Activated naive CD8-positive, alpha-beta T cell treated with anti-CD3 and anti-CD28 coated beads, Interleukin-2, amount 10 ng/mL, durations not matched to agents 7 days and 5 days (primary cell): ENCODE measurements around the gene FOXL2. TPM values are rescaled to one million over a fixed set of nuclear protein-coding genes. Genes with fewer than 3 reads are reported as not detected.

Experiments used
- ATAC-seq: fragments of 150-1000 bp; cut with Tn5 transposase; one replicate; pipeline ENCODE4 v1.10.0; 2021; ENCODE audit warnings: low read depth, moderate library complexity
- POLR2A ChIA-PET: fragments of 350-600 bp; sonication (Branson Sonifier 250); formaldehyde crosslinking; loops from one replicate; lab custom pipeline; 2021; ENCODE audit warnings: antibody characterized with exemption; lab: Charles Lee
- DNase-seq: peaks from one replicate; pipeline ENCODE4 v3.0.0; 2021
- H3K27ac Mint-ChIP-seq: one replicate; pipeline ENCODE4 v1.8.0; 2022; ENCODE audit warnings: mild to moderate bottlenecking, mixed read lengths
- H3K27me3 Mint-ChIP-seq: one replicate; pipeline ENCODE4 v1.8.0; 2022; ENCODE audit warnings: mild to moderate bottlenecking, moderate library complexity, mixed read lengths
- H3K36me3 Mint-ChIP-seq: one replicate; pipeline ENCODE4 v1.8.0; 2021; ENCODE audit warnings: mild to moderate bottlenecking, mixed read lengths
- H3K4me1 Mint-ChIP-seq: one replicate; pipeline ENCODE4 v1.8.0; 2021; ENCODE audit warnings: mixed read lengths
- H3K4me3 Mint-ChIP-seq: one replicate; pipeline ENCODE4 v1.8.0; 2022; ENCODE audit warnings: mild to moderate bottlenecking, moderate library complexity, mixed read lengths
- H3K9me3 Mint-ChIP-seq: one replicate; pipeline ENCODE4 v1.8.0; 2021; ENCODE audit warnings: mixed read lengths
- total RNA-seq, 2 experiments: library from RNA; stranded (reverse); gene quantifications; one replicate each; pipeline ENCODE4 v1.2.3, GENCODE V29; 2021

FOXL2 gene
- total RNA-seq, 2 experiments from 2014 or later, result not detected

- Mint-ChIP-seq H3K9me3 (no peaks in the 10 kb centered on the region), H3K27ac (peak overlapping the region; percentile 54), H3K4me1 (peaks cover 24% of the 10 kb centered on the region), H3K27me3 (peaks cover 89% of the 10 kb centered on the region), H3K4me3 (no peak overlapping the region), H3K36me3 (peaks cover 3% of the 10 kb centered on the region)
- POLR2A ChIA-PET, result no interaction called here
- no peak for DNase-seq
- ATAC-seq, result no peak
Observed at GRCh38 chr3:138942861-138943623, 3.9 kb downstream of the FOXL2 start.

DNA sequence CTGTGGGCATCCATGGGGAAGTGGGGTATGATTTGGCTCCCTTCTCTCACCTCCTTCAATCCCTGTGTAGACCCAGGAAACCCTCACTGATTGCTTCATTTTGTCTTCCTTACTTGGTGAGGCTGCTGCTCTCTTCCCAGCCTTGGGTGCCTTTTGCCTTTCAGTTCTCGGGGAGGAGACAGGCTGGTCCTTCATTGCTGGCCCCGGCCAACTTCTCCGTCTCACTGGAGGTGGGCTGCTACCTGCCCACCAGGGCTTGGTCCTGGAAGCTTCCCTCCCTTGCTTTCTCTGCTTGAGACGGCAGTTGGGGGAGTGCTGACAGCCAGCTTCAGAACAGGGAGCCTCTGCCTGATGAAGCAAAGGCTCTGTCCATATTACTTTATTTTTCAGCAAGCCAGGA lies 4.7 kb downstream of the FOXL2 start:
- DNase-seq (no peak), ATAC-seq (no peak)
- peaks cover 28% of the 10 kb centered on the region for H3K4me1 Mint-ChIP-seq
- peaks cover 89% of the 10 kb centered on the region for H3K27me3 Mint-ChIP-seq
- no peak overlapping the region for H3K27ac Mint-ChIP-seq
- POLR2A ChIA-PET, result no interaction called here
- H3K4me3 Mint-ChIP-seq, result no peak overlapping the region
- peaks cover 3% of the 10 kb centered on the region for H3K36me3 Mint-ChIP-seq
- H3K9me3 Mint-ChIP-seq, result no peaks in the 10 kb centered on the region

GRCh38 chr3:138941259-138941885 lies 5.6 kb downstream of the FOXL2 start:
- peaks cover 30% of the 10 kb centered on the region for H3K4me1 Mint-ChIP-seq
- DNase-seq (peak; percentile 56), ATAC-seq (no peak)
- no peak overlapping the region for H3K4me3 Mint-ChIP-seq
- no peak overlapping the region for H3K27ac Mint-ChIP-seq
- H3K27me3 Mint-ChIP-seq, result peaks cover 91% of the 10 kb centered on the region
- POLR2A ChIA-PET, result no interaction called here
- H3K9me3 Mint-ChIP-seq, result no peaks in the 10 kb centered on the region
- H3K36me3 Mint-ChIP-seq, result peaks cover 3% of the 10 kb centered on the region

- Mint-ChIP-seq H3K36me3 (peaks cover 3% of the 10 kb centered on the region), H3K4me3 (no peak overlapping the region), H3K4me1 (peaks cover 32% of the 10 kb centered on the region), H3K9me3 (no peaks in the 10 kb centered on the region), H3K27ac (no peak overlapping the region), H3K27me3 (peaks cover 100% of the 10 kb centered on the region)
- POLR2A ChIA-PET, result no interaction called here
- DNase-seq, result no peak
- ATAC-seq, result no peak
Observed at GRCh38 chr3:138940446-138940845, 6.5 kb downstream of the FOXL2 start.

DNA sequence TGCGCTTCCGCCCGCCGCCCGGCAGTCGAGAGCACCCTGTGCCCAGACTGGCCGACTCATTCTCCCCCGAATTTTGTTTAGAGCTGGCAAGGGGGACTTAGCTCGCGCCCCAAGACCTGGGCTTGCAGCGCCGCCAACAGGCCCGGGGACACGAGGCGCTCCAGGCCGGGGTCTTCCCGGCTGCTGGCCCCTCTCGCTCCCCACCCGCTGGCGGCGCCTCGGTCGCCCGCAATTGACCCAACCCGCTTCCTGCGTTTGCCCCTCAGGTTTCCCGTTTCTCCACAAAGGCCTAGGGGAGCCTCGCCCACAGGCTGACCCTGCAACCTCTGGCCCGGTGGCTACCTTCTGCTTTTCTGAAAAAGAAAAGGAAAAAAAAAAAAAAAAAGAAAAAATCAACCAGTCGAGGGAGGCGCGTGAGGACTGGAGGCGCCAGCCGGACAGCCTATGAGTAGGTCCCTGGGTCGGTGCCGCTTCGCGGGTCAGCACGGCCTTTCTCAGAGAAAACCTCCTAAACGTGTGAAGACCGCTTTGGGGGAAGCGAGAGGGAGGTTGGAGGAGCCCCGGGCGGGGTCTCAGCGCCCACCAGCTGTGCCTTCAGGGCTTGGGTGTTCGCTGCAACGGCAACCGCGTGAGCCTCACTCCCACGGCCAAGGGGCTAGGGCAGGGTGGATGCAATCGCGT lies 7.2 kb downstream of the FOXL2 start:
- POLR2A ChIA-PET, result no interaction called here
- peaks cover 28% of the 10 kb centered on the region for H3K4me1 Mint-ChIP-seq
- ATAC-seq (no peak), DNase-seq (peak; percentile 37)
- H3K27me3 Mint-ChIP-seq, result peaks cover 99% of the 10 kb centered on the region
- no peaks in the 10 kb centered on the region for H3K36me3 Mint-ChIP-seq
- no peak overlapping the region for H3K4me3 Mint-ChIP-seq
- H3K27ac Mint-ChIP-seq, result no peak overlapping the region
- H3K9me3 Mint-ChIP-seq, result no peaks in the 10 kb centered on the region

- Mint-ChIP-seq H3K4me1 (peaks cover 25% of the 10 kb centered on the region), H3K27ac (no peak overlapping the region), H3K4me3 (no peak overlapping the region), H3K27me3 (peaks cover 99% of the 10 kb centered on the region), H3K9me3 (no peaks in the 10 kb centered on the region), H3K36me3 (no peaks in the 10 kb centered on the region)
- DNase-seq (no peak), ATAC-seq (no peak)
- POLR2A ChIA-PET, result no interaction called here
Observed at GRCh38 chr3:138938877-138939560, 7.9 kb downstream of the FOXL2 start.

DNA sequence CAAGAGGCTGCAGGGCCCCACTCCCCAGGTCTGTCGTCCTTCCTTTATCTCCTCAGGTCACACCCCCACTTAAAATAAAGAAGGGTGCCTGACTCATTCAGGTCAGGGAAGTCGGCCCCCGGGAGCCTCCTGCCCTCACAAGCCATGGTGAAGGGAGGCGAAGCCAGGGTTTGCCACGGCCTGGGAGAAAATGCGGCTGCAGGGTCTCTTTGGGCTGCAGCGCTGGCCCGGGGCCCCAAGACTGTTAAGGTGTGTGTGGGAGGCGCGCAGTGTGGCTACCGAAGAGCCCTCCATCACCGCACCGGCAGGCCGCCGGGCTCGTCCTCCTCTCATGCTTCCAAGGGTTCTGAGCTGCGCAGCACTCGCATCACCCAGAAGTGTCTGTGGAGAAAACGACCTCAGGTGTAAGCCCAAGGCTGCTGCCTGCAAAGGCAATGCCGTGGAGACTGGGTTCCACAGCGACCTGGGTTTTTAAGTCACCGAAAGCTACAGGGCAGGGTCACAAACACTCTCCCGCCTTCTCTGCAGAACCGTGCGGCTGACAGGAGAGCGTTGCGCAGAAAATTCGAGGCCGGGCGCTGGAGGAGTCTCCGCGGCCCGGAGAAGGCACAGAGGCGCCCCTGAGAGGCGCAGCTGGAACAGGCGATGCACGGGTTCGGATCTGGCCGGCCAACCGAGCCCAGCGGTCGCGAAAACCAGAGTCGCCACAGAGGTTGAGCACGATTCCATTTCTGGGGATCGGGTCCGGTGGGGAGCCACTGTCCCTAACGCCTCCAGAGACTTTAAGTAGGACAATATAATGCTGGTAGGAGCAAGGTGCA lies 8.7 kb downstream of the FOXL2 start:
- Mint-ChIP-seq H3K9me3 (no peaks in the 10 kb centered on the region), H3K4me3 (peak overlapping the region; percentile 25), H3K27me3 (peaks cover 96% of the 10 kb centered on the region), H3K4me1 (peaks cover 20% of the 10 kb centered on the region), H3K27ac (no peak overlapping the region), H3K36me3 (no peaks in the 10 kb centered on the region)
- peak; percentile 49 for DNase-seq
- POLR2A ChIA-PET, result no interaction called here
- no peak for ATAC-seq

DNA sequence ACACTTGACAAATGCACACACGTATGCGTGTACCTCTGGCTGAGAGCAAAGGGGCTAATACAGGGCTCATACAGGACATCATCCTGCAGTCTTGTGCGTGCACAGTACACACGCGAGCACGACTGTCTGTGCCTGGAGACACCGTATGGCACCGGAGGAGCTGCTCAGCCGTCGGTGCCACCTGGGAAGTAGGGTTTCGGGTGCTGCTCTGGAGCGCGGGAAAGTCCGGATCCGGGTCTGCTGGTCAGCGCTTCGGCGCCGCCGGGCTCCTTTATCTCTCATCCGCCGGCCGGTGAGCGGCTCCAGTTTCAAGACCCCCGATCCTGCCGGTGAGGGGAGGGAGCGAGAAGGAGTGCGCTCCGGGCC lies 9.3 kb downstream of the FOXL2 start:
- H3K36me3 Mint-ChIP-seq, result no peaks in the 10 kb centered on the region
- H3K27me3 Mint-ChIP-seq, result peaks cover 91% of the 10 kb centered on the region
- POLR2A ChIA-PET, result no interaction called here
- no peaks in the 10 kb centered on the region for H3K9me3 Mint-ChIP-seq
- no peak overlapping the region for H3K27ac Mint-ChIP-seq
- DNase-seq, result peak; percentile 39
- no peak for ATAC-seq
- H3K4me3 Mint-ChIP-seq, result no peak overlapping the region
- H3K4me1 Mint-ChIP-seq, result peaks cover 20% of the 10 kb centered on the region

DNA sequence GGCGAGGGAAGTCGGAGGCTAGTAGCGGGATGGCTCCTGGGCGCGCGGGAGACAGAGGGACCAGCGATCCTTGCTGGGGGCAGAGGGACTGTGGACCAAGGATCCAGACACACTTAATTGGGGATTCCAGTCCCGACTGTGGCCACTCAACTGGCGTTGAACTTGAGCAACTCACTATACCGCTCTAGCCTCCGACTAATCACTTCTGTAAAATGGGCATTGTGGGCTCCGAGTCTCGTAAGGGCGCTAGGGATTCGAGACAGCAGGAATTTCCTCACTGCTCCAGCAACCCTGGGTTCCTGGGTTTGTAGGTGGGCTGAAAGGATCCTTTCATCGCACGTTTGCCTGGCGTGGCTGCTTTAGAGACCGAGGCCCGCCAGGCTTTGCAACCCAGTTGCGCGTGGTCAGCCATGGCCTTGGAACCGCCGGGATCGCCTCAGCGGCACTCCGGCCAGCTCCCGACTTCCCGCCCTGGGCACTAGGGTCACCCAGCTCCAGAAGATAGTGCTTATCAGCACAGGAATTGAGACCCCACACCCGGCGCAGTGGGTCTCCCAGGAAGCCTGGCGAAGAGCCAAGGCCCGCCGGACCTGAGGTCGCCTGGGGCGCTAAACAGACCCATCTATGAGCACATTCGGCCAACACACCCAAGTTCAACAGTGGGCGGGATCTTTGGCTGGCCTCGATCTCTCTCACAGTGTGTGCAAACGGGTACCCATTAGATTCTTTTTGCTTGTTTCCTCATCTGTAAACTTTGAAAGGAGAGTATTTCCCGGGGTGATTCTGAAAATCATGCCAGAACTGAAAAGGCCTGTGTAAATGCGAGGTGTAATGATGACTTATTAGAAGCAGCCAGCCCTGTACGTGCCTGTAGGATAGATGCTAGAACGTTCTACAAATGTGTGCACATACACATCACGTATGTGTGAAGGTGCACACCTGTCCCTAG lies 9.9 kb downstream of the FOXL2 start:
- H3K27ac Mint-ChIP-seq, result no peak overlapping the region
- no peak for ATAC-seq
- no peaks in the 10 kb centered on the region for H3K36me3 Mint-ChIP-seq
- POLR2A ChIA-PET, result no interaction called here
- DNase-seq, result no peak
- H3K4me1 Mint-ChIP-seq, result peaks cover 20% of the 10 kb centered on the region
- H3K4me3 Mint-ChIP-seq, result peak overlapping the region; percentile 72
- H3K9me3 Mint-ChIP-seq, result no peaks in the 10 kb centered on the region
- peaks cover 84% of the 10 kb centered on the region for H3K27me3 Mint-ChIP-seq

GRCh38 chr3:138935863-138936740 lies 10.8 kb downstream of the FOXL2 start:
- Mint-ChIP-seq H3K27me3 (peaks cover 75% of the 10 kb centered on the region), H3K9me3 (no peaks in the 10 kb centered on the region), H3K4me1 (peaks cover 20% of the 10 kb centered on the region), H3K27ac (peak overlapping the region; percentile 42), H3K4me3 (peak overlapping the region; percentile 72), H3K36me3 (no peaks in the 10 kb centered on the region)
- DNase-seq, result peak; percentile 83
- POLR2A ChIA-PET, result interaction anchor here (0.6 kb wide), 1 partner anchor 328 kb away, joined by 3 read pairs; the partner anchor contains the start of gene FAIM
- ATAC-seq, result peak; percentile 63

- H3K4me1 Mint-ChIP-seq, result peaks cover 20% of the 10 kb centered on the region
- ATAC-seq (no peak), DNase-seq (no peak)
- POLR2A ChIA-PET, result no interaction called here
- peaks cover 71% of the 10 kb centered on the region for H3K27me3 Mint-ChIP-seq
- H3K9me3 Mint-ChIP-seq, result no peaks in the 10 kb centered on the region
- H3K4me3 Mint-ChIP-seq, result peak overlapping the region; percentile 72
- peak overlapping the region; percentile 42 for H3K27ac Mint-ChIP-seq
- H3K36me3 Mint-ChIP-seq, result no peaks in the 10 kb centered on the region
Observed at GRCh38 chr3:138935505-138935862, 11.5 kb downstream of the FOXL2 start.
